A673 (cell line): ENCODE measurements around the gene CAST. TPM values are rescaled to one million over a fixed set of nuclear protein-coding genes. Genes with fewer than 3 reads are reported as not detected.

Source experiments
- BruUV-seq: library from RNA; stranded (reverse); fragments of 400-500 nt; replicated peaks from 2 replicates; lab custom pipeline; 2021; lab: Mats Ljungman, UMichigan
- CTCF ChIA-PET: fragments of 300-600 bp; sonication (Branson Sonifier 250); formaldehyde crosslinking; loops from one replicate; lab custom pipeline; 2022; ENCODE audit warnings: antibody characterized with exemption; lab: Charles Lee
- POLR2A ChIA-PET: fragments of 300-600 bp; sonication (Branson Sonifier 250); formaldehyde crosslinking; loops from one replicate; lab custom pipeline; 2022; ENCODE audit warnings: antibody characterized with exemption; ENCODE audit not compliant: low non-redundant PET; lab: Charles Lee
- DNase-seq: peaks from one replicate; pipeline ENCODE4 v3.0.0-alpha.2; 2015; ENCODE audit warnings: low spot score
- H3K27ac ChIP-seq: fragments of 200-600 bp; sonication (generic); 2 replicates; pipeline ENCODE4 v1.5.1; 2016; ENCODE audit warnings: mixed run types, low read depth, mild to moderate bottlenecking, mixed read lengths, antibody characterized with exemption, low read length; ENCODE audit not compliant: poor library complexity, severe bottlenecking
- H3K27me3 ChIP-seq: fragments of 200-600 bp; sonication (generic); replicated peaks from 2 replicates; pipeline ENCODE4 v1.6.1; 2017; ENCODE audit warnings: mixed run types, low read depth, mild to moderate bottlenecking, mixed read lengths, antibody characterized with exemption, low read length; ENCODE audit not compliant: insufficient read depth, poor library complexity
- H3K36me3 ChIP-seq: fragments of 200-600 bp; sonication (generic); 2 replicates; pipeline ENCODE4 v1.6.1; 2016; ENCODE audit warnings: mixed run types, mild to moderate bottlenecking, mixed read lengths, antibody characterized with exemption, low read length; ENCODE audit not compliant: insufficient read depth, poor library complexity, severe bottlenecking
- H3K4me1 ChIP-seq: fragments of 200-600 bp; sonication (generic); 2 replicates; pipeline ENCODE4 v1.6.1; 2017; ENCODE audit warnings: mixed run types, mild to moderate bottlenecking, mixed read lengths, antibody characterized with exemption, low read length; ENCODE audit not compliant: insufficient read depth, poor library complexity, severe bottlenecking
- H3K4me3 ChIP-seq: fragments of 200-600 bp; sonication (generic); 2 replicates; pipeline ENCODE4 v1.5.1; 2016; ENCODE audit warnings: low read depth, mixed run types, mild to moderate bottlenecking, mixed read lengths, low read length; ENCODE audit not compliant: poor library complexity, severe bottlenecking
- H3K9me3 ChIP-seq: fragments of 200-600 bp; sonication (generic); 2 replicates; pipeline ENCODE4 v1.6.1; 2016; ENCODE audit warnings: mixed run types, low read depth, mild to moderate bottlenecking, mixed read lengths, antibody characterized with exemption, low read length; ENCODE audit not compliant: poor library complexity, severe bottlenecking
- EZH2 ChIP-seq: fragments of 200-600 bp; sonication (generic); IDR thresholded peaks from 2 replicates; pipeline ENCODE4 v1.6.1; 2017; ENCODE audit warnings: borderline replicate concordance, low read depth, mild to moderate bottlenecking, mixed read lengths, antibody characterized with exemption, low read length; ENCODE audit not compliant: poor library complexity, severe bottlenecking
- intact Hi-C: fragments of 100-400 bp; cut with micrococcal nuclease; formaldehyde crosslinking; loops from one replicate; pipeline ENCODE4 v1.10.0; 2022; ENCODE audit not compliant: unreplicated experiment
- total RNA-seq: library from RNA; stranded (reverse); gene quantifications from 2 replicates; pipeline ENCODE4 v1.2.3, GENCODE V29; 2021
- TF ChIP-seq, protein P1 (sequence below): fragments of 300-800, 200-600 bp; sonication (generic); conservative IDR thresholded peaks from 2 replicates; pipeline ENCODE4 v1.5.1; 2017; ENCODE audit warnings: low read depth, mild to moderate bottlenecking, antibody characterized with exemption, low read length, moderate library complexity, mixed read lengths

CAST gene
- total RNA-seq, 1 experiment from 2014 or later: 66.8 TPM

DNA sequence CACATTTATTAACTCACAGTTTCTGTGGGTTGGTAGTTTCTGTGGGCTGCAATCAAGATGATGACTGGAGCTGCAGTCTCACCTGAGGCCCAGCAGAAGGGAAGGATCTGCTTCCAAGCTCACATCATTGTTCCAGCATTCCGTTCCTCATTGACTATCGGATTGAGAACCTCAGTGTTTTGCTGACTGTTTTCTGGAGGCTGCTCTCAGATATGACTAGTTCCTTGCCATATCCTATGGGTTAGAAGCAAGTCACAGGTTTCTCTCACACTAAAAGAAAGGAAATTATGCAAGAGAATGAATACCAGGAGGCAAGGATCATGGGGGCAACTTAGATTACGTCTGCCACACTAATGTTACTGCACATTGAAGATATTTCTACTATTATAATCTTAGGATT lies 151.9 kb downstream of the CAST start:
- BruUV-seq: no TSS peak
- no peak for DNase-seq
- no peaks in the 10 kb centered on the region for H3K27me3 ChIP-seq
- TF ChIP-seq, protein P1, sequence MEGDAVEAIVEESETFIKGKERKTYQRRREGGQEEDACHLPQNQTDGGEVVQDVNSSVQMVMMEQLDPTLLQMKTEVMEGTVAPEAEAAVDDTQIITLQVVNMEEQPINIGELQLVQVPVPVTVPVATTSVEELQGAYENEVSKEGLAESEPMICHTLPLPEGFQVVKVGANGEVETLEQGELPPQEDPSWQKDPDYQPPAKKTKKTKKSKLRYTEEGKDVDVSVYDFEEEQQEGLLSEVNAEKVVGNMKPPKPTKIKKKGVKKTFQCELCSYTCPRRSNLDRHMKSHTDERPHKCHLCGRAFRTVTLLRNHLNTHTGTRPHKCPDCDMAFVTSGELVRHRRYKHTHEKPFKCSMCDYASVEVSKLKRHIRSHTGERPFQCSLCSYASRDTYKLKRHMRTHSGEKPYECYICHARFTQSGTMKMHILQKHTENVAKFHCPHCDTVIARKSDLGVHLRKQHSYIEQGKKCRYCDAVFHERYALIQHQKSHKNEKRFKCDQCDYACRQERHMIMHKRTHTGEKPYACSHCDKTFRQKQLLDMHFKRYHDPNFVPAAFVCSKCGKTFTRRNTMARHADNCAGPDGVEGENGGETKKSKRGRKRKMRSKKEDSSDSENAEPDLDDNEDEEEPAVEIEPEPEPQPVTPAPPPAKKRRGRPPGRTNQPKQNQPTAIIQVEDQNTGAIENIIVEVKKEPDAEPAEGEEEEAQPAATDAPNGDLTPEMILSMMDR: no peak
- TF ChIP-seq EZH2: no peak
- peaks cover 12% of the 10 kb centered on the region for H3K4me1 ChIP-seq
- no peak overlapping the region for H3K4me3 ChIP-seq
- no peaks in the 10 kb centered on the region for H3K36me3 ChIP-seq
- no peak overlapping the region for H3K27ac ChIP-seq
- POLR2A ChIA-PET: no interaction called here
- no peaks in the 10 kb centered on the region for H3K9me3 ChIP-seq
- CTCF ChIA-PET: interaction anchor here (0.5 kb wide), 1 partner anchor 260 kb away, joined by 3 read pairs; no protein-coding TSS in a partner anchor
- intact Hi-C loops: no loop called here

DNA sequence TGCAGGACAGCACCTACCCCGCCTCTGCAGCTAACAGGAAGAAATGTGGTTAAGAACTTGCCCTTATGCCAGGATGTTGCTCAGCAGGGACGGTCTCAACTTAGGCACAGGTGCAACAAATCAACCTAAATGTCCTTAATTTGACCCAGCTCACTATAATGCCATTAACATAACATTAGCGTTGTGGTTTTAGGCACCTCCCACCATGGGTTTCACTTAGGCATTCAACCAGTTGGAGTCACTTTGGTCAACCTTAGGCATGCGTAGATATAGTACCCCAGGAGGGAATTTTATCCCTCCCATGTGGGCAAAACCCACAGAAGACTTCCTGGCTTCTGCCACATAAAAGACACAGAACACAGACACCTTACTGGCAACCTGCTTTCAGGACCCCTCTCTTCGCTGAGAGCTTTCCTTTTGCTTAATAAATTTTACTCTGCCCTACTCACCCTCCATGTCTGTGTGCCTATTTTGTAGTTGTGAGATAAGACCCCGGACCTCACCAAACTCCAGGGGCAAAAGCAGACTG lies 154.3 kb downstream of the CAST start:
- Histone ChIP-seq H3K9me3 (no peaks in the 10 kb centered on the region), H3K4me1 (peaks cover 23% of the 10 kb centered on the region), H3K36me3 (no peaks in the 10 kb centered on the region), H3K27me3 (no peaks in the 10 kb centered on the region), H3K27ac (no peak overlapping the region), H3K4me3 (no peak overlapping the region)
- ChIA-PET POLR2A (interaction anchor here (0.5 kb wide), 1 partner anchor 9 kb away, joined by 3 read pairs; the partner anchor contains the start of gene ERAP1), CTCF (no interaction called here)
- BruUV-seq: no TSS peak
- intact Hi-C loops: no loop called here
- TF ChIP-seq EZH2: no peak
- TF ChIP-seq, protein P1: no peak
- DNase-seq: peak; percentile 28

DNA sequence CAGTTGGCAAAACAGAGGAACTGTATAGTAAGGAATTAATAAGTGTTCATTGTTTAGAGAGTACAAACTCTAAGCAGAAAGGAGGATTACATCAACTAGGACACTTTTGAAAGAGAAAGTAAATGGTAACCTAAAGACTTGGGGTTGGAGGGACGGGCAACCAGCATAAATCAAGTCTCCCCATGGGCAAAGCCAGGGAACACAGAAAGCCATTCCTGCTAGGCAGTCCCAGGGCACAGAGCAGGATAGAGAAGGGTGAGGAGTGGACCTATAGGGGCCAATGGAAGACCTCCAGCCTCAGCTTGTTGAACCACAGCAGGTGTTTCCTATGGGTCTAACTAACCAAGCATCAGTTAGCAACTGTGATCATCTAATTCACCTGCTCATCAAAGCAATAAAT lies 154.8 kb downstream of the CAST start:
- TF ChIP-seq, protein P1: no peak
- no peak for TF ChIP-seq EZH2
- no peaks in the 10 kb centered on the region for H3K36me3 ChIP-seq
- CTCF ChIA-PET: interaction anchor here (0.5 kb wide), 1 partner anchor 9 kb away, joined by 20 read pairs; the partner anchor contains the start of gene ERAP1
- BruUV-seq: no TSS peak
- no peak overlapping the region for H3K4me3 ChIP-seq
- no peak overlapping the region for H3K27ac ChIP-seq
- no peaks in the 10 kb centered on the region for H3K9me3 ChIP-seq
- H3K4me1 ChIP-seq: peaks cover 28% of the 10 kb centered on the region
- intact Hi-C loops: no loop called here
- no peaks in the 10 kb centered on the region for H3K27me3 ChIP-seq
- POLR2A ChIA-PET: no interaction called here
- no peak for DNase-seq
